Duodenal mucosa (tissue), 2 donors: ENCODE data around the gene IL17REL.
"Not testable (repeated sequence)": the region's sequence is repeated elsewhere in the genome, so short reads cannot be mapped to it uniquely, and the experiment has no call there.

ENCODE experiments used
- H3K27ac ChIP-seq: one replicate; pipeline ENCODE4 v1.7.0; 2013; ENCODE audit warnings: low read depth, low read length
- H3K27me3 ChIP-seq, 2 donors: one replicate each; pipeline ENCODE4 v1.7.0; 2013; ENCODE audit warnings: low read length in 2 of 2, control low read depth in 1 of 2; ENCODE audit not compliant: insufficient read depth in 2 of 2, control insufficient read depth in 1 of 2
- H3K36me3 ChIP-seq, 2 donors: one replicate each; pipeline ENCODE4 v1.7.0; 2013; ENCODE audit warnings: low read length in 2 of 2, control low read depth in 1 of 2; ENCODE audit not compliant: insufficient read depth in 2 of 2, control insufficient read depth in 1 of 2
- H3K4me1 ChIP-seq, 2 donors: one replicate each; pipeline ENCODE4 v1.7.0; 2013; ENCODE audit warnings: low read length in 2 of 2, control low read depth in 1 of 2; ENCODE audit not compliant: insufficient read depth in 2 of 2, control insufficient read depth in 1 of 2
- H3K4me3 ChIP-seq, 2 donors: one replicate each; pipeline ENCODE4 v1.7.0; 2013; ENCODE audit warnings: low read length in 2 of 2, low read depth in 1 of 2
- H3K9ac ChIP-seq, 2 donors: one replicate each; pipeline ENCODE4 v1.7.0; 2013; ENCODE audit warnings: low read length in 2 of 2, low read depth in 1 of 2
- H3K9me3 ChIP-seq, 2 donors: one replicate each; pipeline ENCODE4 v1.7.0; 2013; ENCODE audit warnings: low read length in 2 of 2, control low read depth in 1 of 2; ENCODE audit not compliant: control insufficient read depth in 1 of 2

The IL17REL gene

DNA sequence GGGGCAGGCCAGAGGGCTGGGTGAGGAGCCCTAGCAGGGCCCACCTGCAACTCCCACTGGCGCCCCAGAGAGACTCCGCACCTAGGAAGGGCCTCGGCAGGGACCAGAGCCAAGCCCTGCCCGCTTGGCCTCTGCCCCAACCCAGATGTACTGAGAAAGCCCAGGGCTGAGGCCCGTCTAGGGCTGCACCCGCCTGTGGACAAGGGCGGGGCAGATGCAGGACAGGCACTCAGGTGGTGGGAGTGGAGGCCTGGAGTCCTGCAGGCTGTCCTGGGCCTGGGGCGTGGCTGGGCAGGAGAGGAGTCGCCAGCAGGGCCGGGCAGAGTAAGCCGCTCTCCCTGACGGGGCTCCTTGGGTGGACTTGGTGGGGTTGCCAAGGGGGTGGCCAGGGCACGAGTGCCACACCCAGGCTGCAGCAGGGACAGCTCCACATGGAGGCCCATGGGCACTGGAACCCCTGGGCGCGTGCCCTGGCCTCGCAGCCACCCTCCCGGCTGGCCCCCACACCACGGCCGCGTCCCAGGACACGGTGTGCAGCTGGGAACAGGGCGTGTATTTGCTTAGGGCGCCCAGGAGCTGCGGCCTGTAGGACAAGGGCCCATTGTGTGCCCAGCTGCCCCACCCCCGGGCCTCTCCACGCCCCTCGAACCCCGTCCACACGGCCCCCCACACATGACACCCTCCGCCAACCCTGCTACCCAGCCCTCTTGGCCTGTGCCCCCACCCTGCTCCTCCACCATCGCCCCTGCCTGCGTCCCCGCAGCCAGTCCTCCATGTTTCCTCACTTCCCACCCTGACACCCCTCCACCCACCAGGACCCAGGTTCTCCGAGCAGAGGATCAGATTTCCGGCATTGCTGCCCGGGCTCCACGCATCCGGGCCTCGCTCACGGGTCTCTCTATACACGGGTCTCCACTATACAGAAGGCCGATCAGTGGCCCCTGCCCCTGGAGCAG, 63.3 kb downstream of the IL17REL start:
- Histone ChIP-seq H3K4me3 (peak overlapping the region; percentile 38 to 75), H3K9me3 (no peaks in the 10 kb centered on the region), H3K9ac (peak overlapping the region; percentile 73 to 97), H3K27me3 (no peaks in the 10 kb centered on the region), H3K27ac (peak overlapping the region; percentile 93), H3K4me1 (peaks cover 46 to 53% of the 10 kb centered on the region in 2 donors), H3K36me3 (no peaks in the 10 kb centered on the region)

GRCh38 chr22:49948116-49948957, 64.2 kb downstream of the IL17REL start:
- H3K27ac ChIP-seq = peak overlapping the region; percentile 93
- H3K4me1 ChIP-seq = peaks cover 44 to 51% of the 10 kb centered on the region in 2 donors
- no peaks in the 10 kb centered on the region for H3K27me3 ChIP-seq
- no peaks in the 10 kb centered on the region for H3K36me3 ChIP-seq
- H3K9ac ChIP-seq = peak overlapping the region; percentile 73 to 97
- no peaks in the 10 kb centered on the region for H3K9me3 ChIP-seq
- peak overlapping the region; percentile 38 to 75 for H3K4me3 ChIP-seq

GRCh38 chr22:49947296-49947622, 65.3 kb downstream of the IL17REL start:
- Histone ChIP-seq H3K4me3 (no peak overlapping the region), H3K9me3 (no peaks in the 10 kb centered on the region), H3K4me1 (peaks cover 34 to 40% of the 10 kb centered on the region in 2 donors), H3K36me3 (no peaks in the 10 kb centered on the region), H3K27ac (no peak overlapping the region), H3K9ac (peak overlapping the region in 1 of 2 donors; percentile 97), H3K27me3 (no peaks in the 10 kb centered on the region)

DNA sequence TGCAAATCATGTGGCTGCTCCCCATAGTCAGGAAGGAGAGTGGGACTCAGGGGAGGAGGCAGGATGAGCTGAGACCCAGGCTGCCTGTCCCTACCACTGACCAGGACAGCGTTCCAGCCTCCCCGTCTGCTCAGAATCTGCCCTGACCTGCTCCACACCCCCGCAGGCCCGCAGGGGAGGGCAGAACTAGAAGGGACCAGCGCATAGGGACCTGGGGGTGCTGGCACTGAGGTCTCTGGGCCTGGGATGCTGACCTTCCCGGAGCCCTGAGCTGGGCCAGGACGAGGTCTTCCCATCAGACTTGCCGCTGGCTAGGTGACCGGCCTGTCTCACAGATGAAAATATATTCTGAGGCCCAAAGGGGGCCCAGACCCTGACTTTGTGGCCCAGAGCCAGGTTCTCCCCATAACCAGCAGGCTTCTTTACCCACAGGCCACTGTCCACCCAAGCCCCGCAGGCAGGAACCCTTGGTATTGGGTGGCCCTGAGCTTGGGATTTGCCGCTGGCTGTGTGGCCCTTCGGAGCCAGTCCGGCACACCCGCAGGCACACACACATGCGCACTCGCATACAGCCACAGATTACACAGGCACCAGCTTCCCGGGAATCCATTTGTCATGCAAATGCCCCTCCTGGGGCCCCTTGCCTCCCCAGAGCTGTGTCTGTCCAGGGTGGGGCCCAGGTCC, 65.8 kb downstream of the IL17REL start:
- Histone ChIP-seq H3K9me3 (no peaks in the 10 kb centered on the region), H3K27ac (no peak overlapping the region), H3K4me3 (no peak overlapping the region), H3K9ac (peak overlapping the region in 1 of 2 donors; percentile 97), H3K36me3 (no peaks in the 10 kb centered on the region), H3K27me3 (no peaks in the 10 kb centered on the region), H3K4me1 (peaks cover 30 to 35% of the 10 kb centered on the region in 2 donors)

DNA sequence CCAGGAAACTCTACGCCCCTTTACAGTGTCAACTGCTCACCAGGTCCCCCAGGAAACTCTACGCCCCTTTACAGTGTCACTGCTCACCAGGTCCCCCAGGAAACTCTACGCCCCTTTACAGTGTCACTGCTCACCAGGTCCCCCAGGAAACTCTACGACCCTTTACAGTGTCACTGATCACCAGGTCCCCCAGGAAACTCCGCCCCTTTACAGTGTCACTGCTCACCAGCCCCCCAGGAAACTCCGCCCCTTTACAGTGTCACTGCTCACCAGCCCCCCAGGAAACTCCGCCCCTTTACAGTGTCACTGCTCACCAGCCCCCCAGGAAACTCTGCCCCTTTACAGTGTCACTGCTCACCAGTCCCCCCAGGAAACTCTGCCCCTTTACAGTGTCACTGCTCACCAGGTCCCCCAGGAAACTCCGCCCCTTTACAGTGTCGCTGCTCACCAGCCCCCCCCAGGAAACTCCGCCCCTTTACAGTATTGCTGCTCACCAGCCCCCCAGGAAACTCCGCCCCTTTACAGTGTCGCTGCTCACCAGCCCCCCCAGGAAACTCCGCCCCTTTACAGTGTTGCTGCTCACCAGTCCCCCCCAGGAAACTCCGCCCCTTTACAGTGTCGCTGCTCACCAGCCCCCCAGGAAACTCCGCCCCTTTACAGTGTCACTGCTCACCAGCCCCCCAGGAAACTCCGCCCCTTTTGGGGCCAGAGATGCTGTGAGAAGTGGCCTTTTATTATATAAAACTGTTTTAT, 67.3 kb downstream of the IL17REL start:
- H3K36me3 ChIP-seq, H3K27ac ChIP-seq, H3K27me3 ChIP-seq, H3K4me3 ChIP-seq, H3K9me3 ChIP-seq, H3K9ac ChIP-seq: not testable (repeated sequence)
- peaks cover 17 to 22% of the 10 kb centered on the region in 2 donors for H3K4me1 ChIP-seq
